ENCODE measurements around the gene GTF2H1.
A peak's percentile ranks its signal among the peaks of the same experiment; 100 is the strongest.
"Not testable (repeated sequence)": the region's sequence is repeated elsewhere in the genome, so short reads cannot be mapped to it uniquely, and the experiment has no call there.

Gene GTF2H1

GRCh38 chr11:18320617-18321016 is 1.8 kb upstream of the GTF2H1 start:
- DNase-seq, result no peak

- no peak for DNase-seq
Observed at GRCh38 chr11:18321578-18321968, 794 bp upstream of the GTF2H1 start.

- peak; percentile 31 for DNase-seq
Observed at GRCh38 chr11:18322818-18323570, 627 bp downstream of the GTF2H1 start.

- DNase-seq, result not testable (repeated sequence)
Observed at GRCh38 chr11:18323881-18324280, 1.5 kb downstream of the GTF2H1 start.

GRCh38 chr11:18324381-18324780 is 2.0 kb downstream of the GTF2H1 start:
- DNase-seq, result no peak

GRCh38 chr11:18329196-18329870 is 7.0 kb downstream of the GTF2H1 start:
- no peak for DNase-seq

- DNase-seq, result no peak
Observed at GRCh38 chr11:18330921-18331320, 8.6 kb downstream of the GTF2H1 start.

GRCh38 chr11:18332302-18332701 is 9.9 kb downstream of the GTF2H1 start:
- no peak for DNase-seq

GRCh38 chr11:18332891-18333290 is 10.5 kb downstream of the GTF2H1 start:
- no peak for DNase-seq

- DNase-seq, result peak; percentile 10
Observed at GRCh38 chr11:18347471-18348125, 25.2 kb downstream of the GTF2H1 start.

GRCh38 chr11:18352581-18352980 is 30.2 kb downstream of the GTF2H1 start:
- DNase-seq, result no peak

GRCh38 chr11:18358646-18359045 is 36.3 kb downstream of the GTF2H1 start:
- no peak for DNase-seq

GRCh38 chr11:18361154-18361553 is 38.8 kb downstream of the GTF2H1 start:
- DNase-seq, result no peak

GRCh38 chr11:18364495-18365073 is 42.2 kb downstream of the GTF2H1 start:
- DNase-seq, result no peak

GRCh38 chr11:18365741-18366140 is 43.4 kb downstream of the GTF2H1 start:
- DNase-seq, result no peak

GRCh38 chr11:18366286-18366685 is 43.9 kb downstream of the GTF2H1 start:
- no peak for DNase-seq

- no peak for DNase-seq
Observed at GRCh38 chr11:18367431-18367830, 45.1 kb downstream of the GTF2H1 start.

- no peak for DNase-seq
Observed at GRCh38 chr11:18368221-18368620, 45.9 kb downstream of the GTF2H1 start.

GRCh38 chr11:18369398-18369797 is 47.0 kb downstream of the GTF2H1 start:
- DNase-seq, result no peak

GRCh38 chr11:18371279-18371678 is 48.9 kb downstream of the GTF2H1 start:
- no peak for DNase-seq

GRCh38 chr11:18372201-18372600 is 49.8 kb downstream of the GTF2H1 start:
- DNase-seq, result no peak

- no peak for DNase-seq
Observed at GRCh38 chr11:18374956-18375355, 52.6 kb downstream of the GTF2H1 start.

- no peak for DNase-seq
Observed at GRCh38 chr11:18375941-18376340, 53.6 kb downstream of the GTF2H1 start.

- peak; percentile 35 for DNase-seq
Observed at GRCh38 chr11:18379201-18379600, 56.8 kb downstream of the GTF2H1 start.

Measured in eye (tissue), 1 donor.